ENCODE data around the gene PGBD1. TPM values are rescaled to one million over a fixed set of nuclear protein-coding genes. Genes with fewer than 3 reads are reported as not detected.
A peak's percentile ranks its signal among the peaks of the same experiment; 100 is the strongest.

The PGBD1 gene
- total and polyA plus RNA-seq, 2 donors (not counting 3 experiments of a cell fraction or from before 2014, with no cell fraction given), result 4.2 to 9.6 TPM

GRCh38 chr6:28258877-28259777 is 22.2 kb upstream of the PGBD1 start, which contains the start of gene NKAPL:
Gene NKAPL (plus strand): TSS chr6:28259297. CDS start chr6:28259372, 75 bp downstream.
- DNase-seq (ENCODE audit: low read depth, low spot score) (peak; percentile 46), FAIRE-seq (peak; percentile 47)
- peak within 1 kb of the TSS; percentile 69 for H3K4me2 ChIP-seq (ENCODE audit: insufficient read depth, low read length)
- TF ChIP-seq POLR2A (IDR thresholded peaks at IDR 0.05; ENCODE audit: low read depth, low read length) (peak; percentile 15), EZH2 (IDR thresholded peaks at IDR 0.05; ENCODE audit: borderline replicate concordance, low read depth, low read length, severe bottlenecking) (no peak), MYC (IDR thresholded peaks at IDR 0.05; ENCODE audit: low read depth, low read length) (no peak), CTCF (IDR thresholded peaks at IDR 0.05; ENCODE audit: extremely low read depth in 1 of 2, insufficient read depth in 1 of 2, low read depth in 1 of 2, low read length in 2 of 2) (no peak)
- no peaks in the 10 kb centered on the region for H4K20me1 ChIP-seq (replicated peaks; ENCODE audit: control insufficient read depth, extremely low read depth, insufficient read depth, low read length)
- intact Hi-C loops (cut with micrococcal nuclease), result no loop called here
- no peaks in the 10 kb centered on the region for H3K9me1 ChIP-seq (replicated peaks; ENCODE audit: control insufficient read depth, extremely low read depth, insufficient read depth, low read length)
- H3K9ac ChIP-seq (replicated peaks; ENCODE audit: extremely low read depth, insufficient read depth, low read length), result no peak within 1 kb of the TSS
- H2AFZ ChIP-seq (ENCODE audit: low read depth, low read length), result peak within 1 kb of the TSS; percentile 95
- CTCF ChIA-PET, result interaction anchor here (1.8 kb wide), 1 partner anchor 97 kb away, joined by 7 read pairs; no protein-coding TSS in a partner anchor
- H3K27me3 ChIP-seq (ENCODE audit: control insufficient read depth in 2 of 2, insufficient read depth in 2 of 2, low read length in 2 of 2), result peaks cover 3 to 8% of the 10 kb centered on the region in 2 experiments
- H3K9me3 ChIP-seq (replicated peaks; ENCODE audit: control insufficient read depth, insufficient read depth, low read length), result no peaks in the 10 kb centered on the region
- H3K27ac ChIP-seq (ENCODE audit: insufficient read depth, low read depth, low read length), result no peak within 1 kb of the TSS
- no peaks in the 10 kb centered on the region for H3K79me2 ChIP-seq (ENCODE audit: control insufficient read depth, insufficient read depth, low read length)
- peak within 1 kb of the TSS in 2 of 3 experiments; percentile 23 to 42 for H3K4me3 ChIP-seq (replicated peaks in 1 of 3; ENCODE audit: insufficient read depth in 1 of 3, low read depth in 1 of 3, low read length in 3 of 3)
- H3K4me1 ChIP-seq (ENCODE audit: control insufficient read depth, extremely low read depth, insufficient read depth, low read length), result peaks cover 4% of the 10 kb centered on the region
- BruUV-seq (replicated peaks), result TSS peak; percentile 82
- H3K36me3 ChIP-seq (ENCODE audit: control insufficient read depth in 2 of 2, extremely low read depth in 1 of 2, insufficient read depth in 2 of 2, low read length in 2 of 2), result no peaks in the 10 kb centered on the region
- dilution Hi-C loops (cut with MboI; ENCODE audit: extremely low pct_ligation_motif_present, low sequenced_read_pairs), result no loop called here
- POLR2A ChIA-PET, result no interaction called here
